HG02571 (cell line): ENCODE results near the gene PCNX2.

Source experiments
- ATAC-seq: cut with Tn5 transposase; IDR thresholded peaks from one replicate; pipeline ENCODE4 v1.9.1; 2021; ENCODE audit warnings: mild to moderate bottlenecking, moderate library complexity; ENCODE audit not compliant: unreplicated experiment

Gene PCNX2

DNA sequence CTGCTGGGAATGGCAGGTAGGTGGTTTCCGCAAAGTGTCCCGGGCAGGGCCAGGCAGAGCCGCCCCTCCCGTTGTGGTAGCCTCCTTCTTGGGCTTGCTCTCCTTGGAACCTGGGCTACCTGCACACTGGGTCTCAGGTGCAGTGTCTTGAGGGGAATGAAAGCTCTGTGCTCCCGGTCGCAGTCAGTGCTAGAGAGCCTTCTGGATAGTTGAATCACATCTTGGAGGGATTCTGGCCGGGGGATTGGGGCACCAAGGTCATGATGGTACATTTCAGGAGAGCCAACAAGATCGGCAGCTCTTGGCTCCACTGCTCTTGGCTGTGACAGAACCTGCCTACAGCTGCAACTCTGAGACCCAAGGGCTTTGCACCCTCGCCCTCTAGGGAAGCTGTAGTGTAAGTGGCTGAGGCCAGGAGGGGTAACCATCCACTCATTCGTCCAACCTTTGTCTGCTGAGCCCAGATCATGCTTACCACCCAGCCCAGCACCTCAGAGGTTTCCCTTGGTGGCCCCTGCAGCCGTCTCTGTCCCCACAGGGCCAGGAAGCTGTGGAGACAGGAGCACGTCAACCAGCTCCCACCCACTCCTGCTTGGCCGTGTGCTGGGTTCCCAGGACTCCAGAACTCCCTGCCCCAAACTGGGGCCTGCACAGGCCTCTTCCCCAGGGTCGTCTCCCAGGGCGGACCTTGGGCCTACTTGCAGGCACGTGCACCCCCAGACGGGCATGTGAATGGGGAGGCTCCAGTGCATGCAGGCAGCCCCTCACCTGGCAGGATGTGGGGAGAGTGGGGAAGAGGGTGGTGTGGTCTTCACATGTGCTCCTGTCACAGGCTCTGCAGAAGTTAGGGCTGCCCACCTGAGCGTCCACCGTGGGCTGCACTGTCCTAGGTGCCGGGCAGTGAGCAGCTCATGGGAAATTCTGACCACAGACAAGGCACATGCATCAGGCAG is 305.1 kb downstream of the PCNX2 start:
- no peak for ATAC-seq

DNA sequence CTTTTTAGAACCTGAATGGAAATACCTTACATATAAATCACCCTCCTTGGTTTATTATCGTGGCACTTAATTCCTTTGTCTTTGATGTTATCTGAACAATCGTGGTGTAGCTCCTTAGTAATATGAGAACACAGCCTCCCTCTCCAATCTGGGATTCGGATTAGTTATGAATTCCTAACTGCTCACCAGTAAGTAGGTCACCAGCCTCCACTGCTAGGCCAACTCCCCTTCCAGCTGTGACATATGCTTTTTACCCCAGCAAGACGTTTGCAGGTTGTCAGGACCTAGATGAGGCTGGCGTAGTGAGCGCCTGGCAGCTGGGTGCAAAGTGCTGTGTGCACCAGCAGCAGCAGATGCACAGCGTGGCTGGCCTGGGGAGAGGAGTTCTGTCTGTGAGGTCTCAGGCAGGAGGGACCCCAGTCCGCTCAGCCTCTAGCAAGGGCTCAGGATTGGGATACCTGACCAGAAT is 306.9 kb downstream of the PCNX2 start:
- ATAC-seq: no peak

DNA sequence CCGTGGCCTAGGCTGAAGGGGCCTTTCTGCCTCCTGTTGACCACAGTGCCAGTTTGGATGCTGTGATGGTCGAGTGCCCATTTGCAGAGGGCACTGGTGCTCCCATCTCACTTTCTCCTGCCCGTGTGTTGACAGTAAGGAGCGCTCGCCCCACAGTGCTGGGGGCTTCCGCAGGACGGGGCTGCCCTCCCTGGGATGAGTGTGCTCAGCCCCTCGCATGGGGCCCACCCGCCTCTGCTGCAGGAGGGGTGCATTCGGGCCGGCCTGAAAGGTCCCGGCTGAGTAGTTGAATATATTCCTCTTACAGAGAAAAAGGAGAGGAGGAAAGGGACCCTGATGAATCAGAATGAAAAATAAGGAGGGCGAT is 307.8 kb downstream of the PCNX2 start:
- no peak for ATAC-seq

DNA sequence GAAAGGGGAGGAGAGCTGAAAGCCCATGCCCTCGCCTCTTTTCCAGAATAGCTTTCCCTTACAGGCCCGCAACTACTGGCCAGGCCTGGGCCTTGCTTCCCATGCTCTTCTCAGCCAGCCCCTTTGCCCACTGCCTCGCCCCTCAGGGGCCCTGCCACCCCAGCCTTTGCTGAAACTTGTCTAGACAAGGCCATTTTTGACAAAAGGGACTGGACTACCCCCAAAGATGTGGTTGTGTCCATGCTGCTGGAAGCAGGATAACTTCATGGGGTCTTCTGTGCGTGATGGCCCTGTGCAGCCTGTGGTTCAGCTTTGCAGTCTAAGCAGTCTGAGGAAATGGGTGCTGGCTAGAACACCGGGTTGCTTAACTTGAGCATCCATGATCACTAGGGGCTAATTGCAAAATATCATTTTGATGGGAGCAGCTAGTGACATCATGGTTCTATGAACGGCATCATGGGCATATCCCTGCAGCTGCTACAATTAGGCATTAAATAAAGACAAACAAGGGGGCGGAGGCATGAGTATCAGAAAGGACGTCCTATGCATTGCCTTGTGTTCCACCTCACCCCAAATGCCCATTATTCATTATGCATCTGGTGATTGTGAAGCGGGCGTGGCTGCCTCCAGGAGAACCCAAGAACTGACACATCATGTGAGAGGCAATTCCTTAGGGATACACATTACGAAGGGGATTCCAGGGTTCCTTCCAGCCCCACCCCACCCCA is 308.3 kb downstream of the PCNX2 start:
- no peak for ATAC-seq

DNA sequence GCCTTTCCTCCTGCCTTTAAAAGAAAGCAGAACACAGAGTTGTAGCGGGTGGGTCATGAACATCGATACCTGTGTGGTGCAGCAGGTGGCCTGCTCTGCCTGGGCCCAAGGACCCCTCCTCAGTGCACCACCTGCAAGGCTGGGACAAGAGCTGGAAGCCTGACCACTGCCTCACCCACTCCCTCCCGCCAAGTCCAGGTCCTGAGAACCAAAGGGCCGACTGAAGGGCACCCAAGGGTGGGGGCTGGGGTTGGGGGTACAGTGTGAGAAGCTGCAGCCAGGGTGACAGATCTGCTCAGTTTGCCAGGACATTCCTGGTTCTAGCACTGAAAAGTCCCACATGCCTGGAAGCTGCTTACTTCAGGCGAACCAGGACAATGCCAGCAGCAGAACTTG is 309.0 kb downstream of the PCNX2 start:
- ATAC-seq: no peak

DNA sequence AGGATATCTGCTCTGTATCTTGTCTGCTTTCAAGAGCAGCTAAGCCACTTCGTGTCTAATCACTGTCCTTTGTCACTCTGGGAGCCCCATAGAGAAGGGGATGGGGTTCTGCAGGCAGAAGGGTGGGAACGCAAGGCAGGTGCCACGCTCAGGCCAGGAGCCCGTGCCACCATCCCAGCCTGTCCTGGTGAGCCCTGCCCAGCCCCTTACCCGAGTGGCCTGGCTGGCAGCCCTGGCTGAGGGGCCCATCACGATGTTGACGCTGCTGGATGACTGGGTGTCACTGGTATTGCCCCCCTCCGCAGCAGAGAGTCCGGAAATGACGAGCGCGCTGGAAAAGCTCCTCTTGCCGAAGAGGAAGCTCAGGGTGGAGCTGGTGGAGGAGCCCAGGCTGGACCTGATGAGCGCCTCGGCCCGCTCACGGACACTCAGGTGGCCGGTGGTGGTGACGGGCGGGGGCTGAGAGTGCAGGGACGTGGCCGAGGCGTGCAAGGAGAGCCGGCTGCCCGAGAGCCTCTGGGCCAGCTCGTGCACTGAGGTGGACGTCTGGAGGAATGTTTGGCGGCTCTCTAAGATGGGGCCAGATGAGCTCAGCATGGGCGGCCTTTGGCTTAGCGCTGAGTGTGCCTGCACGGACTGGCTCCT is 309.5 kb downstream of the PCNX2 start:
- no peak for ATAC-seq

DNA sequence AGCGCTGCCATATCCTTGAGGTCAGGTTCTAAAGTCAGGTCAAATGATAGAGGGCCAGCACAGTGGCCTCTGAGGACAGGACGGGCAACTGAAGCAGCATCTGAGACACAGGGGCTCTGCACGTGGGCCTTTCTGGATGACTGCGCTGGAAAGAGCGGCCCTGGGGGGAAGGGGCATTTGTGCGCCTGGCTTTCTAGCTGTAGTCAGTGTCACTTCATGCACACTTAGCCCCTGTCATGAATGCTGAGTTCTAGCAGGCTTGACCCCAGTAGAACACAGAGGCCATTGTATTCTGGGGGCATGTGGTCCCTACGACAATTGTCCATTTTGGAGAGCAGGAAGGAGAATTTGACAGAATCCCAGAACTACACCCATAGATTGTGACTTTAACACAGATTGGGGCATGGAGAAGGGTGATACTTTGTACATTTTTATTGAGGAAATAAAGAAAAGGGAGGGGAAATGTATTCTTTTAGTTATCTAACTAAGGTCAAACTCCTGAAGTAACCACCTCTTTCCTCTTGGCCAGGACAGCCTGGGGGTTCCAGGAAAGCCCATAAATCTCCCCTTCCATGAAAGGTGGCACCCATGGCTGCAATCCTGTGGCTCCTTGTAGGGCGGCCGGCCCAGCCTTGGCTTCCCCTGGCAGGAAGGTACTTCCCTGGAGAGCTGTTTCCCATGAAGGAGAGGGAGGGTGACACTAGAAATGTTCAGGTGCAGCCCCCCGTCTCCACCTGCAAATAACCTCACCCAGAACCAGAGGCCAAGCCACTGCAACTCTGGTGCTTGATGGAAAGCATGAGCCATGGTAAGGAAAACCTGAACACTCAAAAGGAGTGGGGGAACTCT is 310.7 kb downstream of the PCNX2 start:
- no peak for ATAC-seq

DNA sequence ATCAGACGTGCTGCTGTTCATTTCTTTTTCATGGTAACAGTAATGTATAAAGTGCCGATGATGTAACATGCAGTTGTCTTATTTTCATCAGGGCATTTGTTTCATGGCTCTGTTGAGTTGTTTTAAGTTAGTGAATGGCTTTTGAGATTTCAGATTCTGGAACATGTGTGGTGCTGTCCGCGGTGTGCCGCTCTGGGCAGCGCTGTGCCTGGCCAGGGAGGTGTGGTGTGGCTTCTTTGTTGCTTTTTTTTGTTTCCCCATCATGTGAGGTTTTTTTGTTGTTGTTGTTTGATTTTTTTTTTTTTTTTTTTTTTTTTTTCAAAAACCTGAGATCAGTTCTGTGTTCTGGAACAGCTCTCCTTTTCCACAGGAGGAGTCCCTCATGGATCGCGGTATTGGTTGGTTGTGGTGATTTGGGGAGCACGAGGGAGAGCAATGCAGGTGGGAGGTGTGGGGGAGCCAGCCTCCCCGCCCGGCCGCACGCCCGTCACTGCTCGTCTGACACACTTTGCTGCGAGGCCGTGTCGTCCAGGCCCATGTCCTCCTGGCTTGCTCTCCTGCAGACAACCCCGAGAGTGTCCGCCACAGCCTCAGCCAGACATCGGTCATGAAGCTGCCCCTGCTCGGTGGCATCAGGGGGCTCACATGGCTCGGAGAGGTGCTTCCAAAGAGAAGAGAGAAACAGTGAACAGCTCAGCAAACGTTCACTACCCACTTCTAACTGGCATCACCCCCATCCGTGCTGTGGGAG is 311.5 kb downstream of the PCNX2 start:
- no peak for ATAC-seq

DNA sequence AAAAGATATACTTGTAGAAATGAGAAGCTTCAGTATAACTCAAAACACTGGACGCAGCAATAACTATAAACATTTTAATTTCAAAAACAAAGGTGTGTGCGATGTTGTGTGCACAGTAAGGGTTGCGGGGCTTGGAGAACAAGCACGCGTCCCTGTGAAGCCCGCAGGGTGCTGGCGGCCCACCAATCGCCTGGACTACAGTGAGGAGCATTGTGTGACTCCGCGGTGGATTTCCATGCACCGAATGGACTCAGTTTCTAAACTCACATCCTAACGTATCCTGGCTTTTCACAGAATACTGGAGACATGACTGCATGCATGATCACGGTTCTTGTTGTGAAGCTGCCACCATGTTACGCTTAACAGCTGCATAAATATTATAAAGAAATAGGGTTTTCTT is 312.1 kb downstream of the PCNX2 start:
- no peak for ATAC-seq

DNA sequence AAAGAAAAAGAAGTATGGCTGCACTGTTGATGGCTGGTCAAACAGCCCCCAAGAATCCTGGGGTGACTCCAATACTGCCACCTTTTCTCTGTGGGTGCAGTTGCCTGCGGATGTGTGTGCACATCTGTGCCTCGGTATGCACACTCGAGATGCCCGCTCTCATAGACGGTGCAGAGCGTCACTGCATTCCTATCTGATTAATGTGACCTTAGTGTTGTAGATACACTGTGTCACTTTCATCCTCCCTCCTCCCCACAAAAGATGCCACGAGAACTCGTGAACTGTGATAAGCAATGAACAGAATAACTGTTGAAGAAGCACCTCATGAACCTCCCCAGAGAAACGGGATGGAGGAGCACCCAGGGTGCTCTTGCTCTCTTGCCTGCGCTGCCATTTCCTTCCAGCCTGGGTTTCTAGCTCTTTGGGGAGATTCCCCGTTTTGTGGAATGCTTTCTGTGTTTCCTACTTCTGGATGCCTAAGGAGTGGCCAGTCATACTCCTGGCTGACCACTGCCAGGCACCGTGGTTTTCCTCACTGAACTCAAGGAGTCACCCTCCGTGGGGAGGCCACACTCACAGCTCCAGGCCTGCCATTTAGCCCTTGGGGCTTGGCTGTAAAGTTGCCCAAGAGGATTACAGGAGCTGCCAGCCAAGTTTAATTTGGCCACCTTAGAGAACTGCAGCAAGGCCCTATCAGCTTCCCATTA is 313.1 kb downstream of the PCNX2 start:
- ATAC-seq: no peak

DNA sequence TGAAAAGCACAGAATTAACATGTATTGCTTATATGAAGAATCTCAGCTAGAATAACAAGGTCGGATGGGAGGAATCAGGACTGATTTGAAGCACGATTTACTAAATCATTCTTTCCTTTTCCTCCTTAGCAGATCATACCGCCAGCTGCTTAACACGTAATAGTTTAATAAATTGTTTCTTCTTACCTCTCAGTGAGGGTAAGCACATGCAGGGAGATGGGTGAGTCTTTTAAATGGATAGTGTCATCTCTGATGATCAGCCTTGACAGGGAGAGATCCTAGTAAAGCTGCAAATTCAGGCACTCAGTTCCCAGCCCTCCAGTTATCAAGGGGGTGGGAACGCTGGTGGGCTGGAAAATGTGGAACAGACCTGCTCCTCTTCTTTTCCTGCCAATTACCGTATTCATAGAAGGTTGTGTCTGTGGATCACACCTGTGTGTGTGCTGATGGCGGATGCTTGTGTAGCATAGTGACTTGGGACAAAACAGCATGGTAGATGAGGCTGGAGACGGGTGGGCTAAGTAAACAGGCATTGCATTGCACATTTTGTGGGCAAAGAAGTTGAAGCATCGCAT is 314.5 kb downstream of the PCNX2 start:
- ATAC-seq: no peak

DNA sequence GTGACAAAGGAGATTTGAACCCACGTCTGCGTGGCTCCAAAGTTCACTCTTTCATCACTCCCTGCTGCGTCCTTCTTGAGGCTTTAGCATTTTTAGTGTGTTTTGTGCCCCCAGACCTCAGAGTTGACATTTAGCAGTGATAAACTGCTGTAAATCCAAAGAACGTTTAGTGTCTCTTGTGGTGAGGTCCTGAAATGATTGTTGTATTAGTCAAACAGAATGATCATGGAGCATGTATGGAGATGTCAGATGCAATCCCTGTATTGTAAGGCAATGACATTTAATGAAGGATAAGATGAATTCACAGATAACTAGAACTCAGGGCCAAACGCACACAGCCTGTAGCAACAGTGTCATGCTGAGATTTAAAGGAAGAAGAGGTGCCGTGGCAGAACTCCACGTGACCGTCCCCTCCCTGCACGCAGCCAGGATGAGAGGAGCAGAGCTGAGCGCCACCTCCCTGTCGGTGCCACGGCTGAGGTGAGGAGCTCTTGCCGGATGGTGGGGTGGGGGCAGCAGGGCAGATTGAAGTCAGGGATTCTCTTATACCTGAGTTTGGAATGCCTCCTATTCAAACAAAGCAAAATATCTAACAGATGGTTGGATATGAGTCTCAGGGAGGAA is 315.1 kb downstream of the PCNX2 start:
- ATAC-seq: no peak

DNA sequence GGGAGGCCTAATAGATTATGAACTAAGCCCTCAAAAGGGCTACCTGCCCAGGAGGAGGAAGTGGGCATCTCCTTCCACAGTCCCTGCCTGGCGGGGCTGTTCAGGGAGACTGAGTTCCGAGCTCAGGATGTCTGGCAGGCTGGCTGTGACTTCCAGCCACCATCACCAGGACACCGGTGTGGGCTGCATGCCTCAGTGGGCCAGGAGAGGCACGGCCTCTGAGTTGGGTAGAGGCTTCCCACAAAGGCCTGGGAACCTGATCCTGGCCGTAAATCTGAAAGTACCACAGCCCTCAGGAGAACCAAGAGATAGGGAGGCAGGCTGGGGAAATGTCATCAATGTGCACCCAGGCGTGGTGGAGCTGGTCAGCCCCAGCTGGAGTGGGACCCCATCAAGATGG is 316.0 kb downstream of the PCNX2 start:
- no peak for ATAC-seq

DNA sequence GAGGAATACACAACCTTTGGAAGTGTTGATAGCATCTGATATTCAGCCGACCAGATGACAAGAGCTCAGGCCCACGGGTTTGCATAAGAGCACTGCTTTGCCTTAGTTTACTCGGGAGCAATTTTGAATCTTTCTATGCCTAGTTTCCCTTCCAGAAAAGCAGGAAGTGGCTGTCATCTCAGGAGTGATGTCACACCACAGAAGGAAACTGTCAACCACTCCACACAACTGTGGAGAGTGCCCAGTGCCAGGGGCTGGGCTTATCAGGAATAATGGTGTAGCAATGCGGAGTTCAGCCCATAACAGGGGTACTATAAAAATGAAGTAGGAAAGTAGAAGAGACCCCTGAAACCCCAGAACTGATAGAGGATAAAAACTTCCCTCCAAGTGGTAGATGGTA is 316.7 kb downstream of the PCNX2 start:
- ATAC-seq: no peak

DNA sequence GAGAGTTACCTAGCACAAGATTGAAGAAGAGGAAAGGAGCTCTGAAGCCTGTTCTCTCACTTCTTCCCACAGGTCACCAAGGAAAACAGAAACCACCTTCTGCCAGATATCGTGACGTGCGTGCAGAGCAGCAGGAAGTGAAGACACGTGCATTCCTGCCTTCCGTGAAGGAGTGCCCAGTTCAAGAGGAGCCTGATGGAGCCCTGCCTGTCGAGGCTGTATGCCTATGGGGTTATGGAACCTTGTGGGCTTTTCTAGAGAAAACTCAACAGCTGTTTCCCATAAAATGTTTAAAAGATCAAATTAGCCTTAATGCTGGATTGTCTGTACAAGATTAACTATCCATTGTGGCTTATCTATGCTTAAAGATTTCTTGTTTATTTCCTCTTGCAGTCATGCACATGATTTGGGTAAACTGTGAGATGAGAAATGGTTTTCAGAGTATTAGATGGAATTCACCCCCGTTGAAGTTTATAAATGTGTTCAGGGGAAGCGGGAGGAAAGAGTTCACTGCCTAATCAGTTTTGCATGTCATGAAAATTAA is 317.4 kb downstream of the PCNX2 start:
- no peak for ATAC-seq

DNA sequence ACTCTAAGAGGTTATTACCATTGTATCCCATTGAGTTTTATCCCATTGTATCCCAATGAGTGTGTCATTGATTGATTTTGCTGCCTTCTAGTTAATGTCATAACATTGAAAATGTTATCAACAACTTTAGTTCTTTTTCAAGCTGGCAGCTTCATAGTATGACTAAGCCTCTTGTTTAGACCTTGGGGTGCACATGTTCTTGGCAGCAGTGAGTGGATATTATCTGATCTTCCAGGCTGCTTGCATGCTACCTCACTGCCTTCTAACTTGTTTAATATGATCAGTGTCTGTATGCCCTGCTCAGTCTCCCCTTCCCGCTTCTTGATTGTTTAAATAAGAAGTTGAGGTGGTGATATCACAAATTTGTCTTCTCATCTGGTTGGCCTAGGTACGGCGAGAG is 320.6 kb downstream of the PCNX2 start:
- ATAC-seq: no peak

DNA sequence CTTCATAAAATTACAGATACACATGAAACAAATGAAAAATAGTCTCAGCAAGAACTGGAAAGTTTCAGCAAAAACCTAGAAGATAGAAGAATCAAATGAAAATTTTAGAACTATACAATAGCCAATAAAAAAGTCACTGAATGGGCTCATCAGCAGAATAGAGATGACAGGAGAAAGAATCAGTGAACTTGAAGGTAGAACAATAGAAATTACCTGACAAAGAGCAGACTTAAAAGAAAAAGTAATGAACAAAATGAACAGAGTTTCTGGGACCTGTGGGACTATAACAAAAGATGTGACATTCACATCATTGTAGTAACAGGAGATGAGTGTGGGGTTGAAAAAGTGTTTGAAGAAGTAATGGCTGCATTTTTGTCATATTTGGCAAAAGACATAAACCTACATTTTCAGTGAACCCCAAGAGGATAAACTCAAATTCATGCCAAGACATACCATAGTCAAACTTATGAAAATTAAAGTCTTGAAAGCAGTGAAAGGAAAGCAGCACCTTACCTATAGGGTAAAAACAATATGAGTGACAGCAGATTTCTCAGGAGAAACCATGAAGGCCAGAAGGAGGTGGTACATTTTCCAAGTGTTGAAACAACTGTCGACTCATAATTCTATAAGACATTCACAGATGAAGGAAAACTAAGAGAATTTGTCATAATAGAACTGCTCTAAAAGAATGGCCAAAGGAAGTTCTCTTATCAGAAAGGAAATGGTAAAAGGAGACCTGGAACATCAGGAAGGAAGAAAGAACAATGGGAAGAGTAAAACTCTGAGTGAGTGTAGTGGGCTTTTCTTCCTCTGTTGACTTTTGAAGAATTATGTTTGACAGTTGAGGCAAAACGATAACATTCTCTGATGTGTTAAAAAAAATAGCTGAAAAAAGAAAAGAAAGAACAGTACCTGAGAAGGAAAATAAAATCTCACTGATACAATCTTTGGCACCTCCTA is 321.6 kb downstream of the PCNX2 start:
- no peak for ATAC-seq
